SK-N-MC (cell line): Measurements from ENCODE around the gene CHD2.

ENCODE experiments used
- EZH2 ChIP-seq: fragments of 200-600 bp; sonication (generic); IDR thresholded peaks from one replicate; pipeline ENCODE4 v1.6.1; 2017; ENCODE audit warnings: antibody characterized with exemption
- POLR2AphosphoS5 ChIP-seq: IDR thresholded peaks from 2 replicates; pipeline ENCODE4 v1.6.1; 2012; ENCODE audit warnings: mild to moderate bottlenecking, low read depth, low read length, borderline replicate concordance

DNA sequence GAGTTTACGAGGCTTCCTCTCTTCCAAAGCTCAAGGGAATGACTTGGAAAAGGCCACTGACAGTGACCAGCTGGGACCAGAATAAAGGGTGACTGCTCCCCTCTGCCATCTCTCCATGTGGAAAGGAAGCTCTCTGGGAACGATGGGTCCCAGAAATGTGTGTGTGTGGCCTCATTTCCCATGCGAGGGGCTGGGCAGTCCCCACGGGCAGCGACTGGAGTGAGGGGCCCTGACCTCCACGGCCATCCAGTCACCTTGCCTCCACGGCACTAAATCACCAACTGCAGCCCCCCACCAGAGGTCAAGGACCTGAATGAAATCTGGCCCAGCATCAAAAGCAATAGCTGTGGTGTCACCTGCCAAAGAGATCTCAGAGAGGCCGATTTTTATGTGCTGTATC is 159.3 kb downstream of the CHD2 start:
- TF ChIP-seq EZH2 (no peak), POLR2AphosphoS5 (no peak)
